ENCODE measurements around the gene CCR5.

CCR5 gene

DNA sequence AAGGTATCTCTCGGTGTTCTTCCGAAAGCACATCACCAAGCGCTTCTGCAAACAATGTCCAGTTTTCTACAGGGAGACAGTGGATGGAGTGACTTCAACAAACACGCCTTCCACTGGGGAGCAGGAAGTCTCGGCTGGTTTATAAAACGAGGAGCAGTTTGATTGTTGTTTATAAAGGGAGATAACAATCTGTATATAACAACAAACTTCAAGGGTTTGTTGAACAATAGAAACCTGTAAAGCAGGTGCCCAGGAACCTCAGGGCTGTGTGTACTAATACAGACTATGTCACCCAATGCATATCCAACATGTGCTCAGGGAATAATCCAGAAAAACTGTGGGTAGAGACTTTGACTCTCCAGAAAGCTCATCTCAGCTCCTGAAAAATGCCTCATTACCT, 12.3 kb upstream of the CCR5 start:
- no peak for DNase-seq (ENCODE audit: low read depth in 3 of 3)

DNA sequence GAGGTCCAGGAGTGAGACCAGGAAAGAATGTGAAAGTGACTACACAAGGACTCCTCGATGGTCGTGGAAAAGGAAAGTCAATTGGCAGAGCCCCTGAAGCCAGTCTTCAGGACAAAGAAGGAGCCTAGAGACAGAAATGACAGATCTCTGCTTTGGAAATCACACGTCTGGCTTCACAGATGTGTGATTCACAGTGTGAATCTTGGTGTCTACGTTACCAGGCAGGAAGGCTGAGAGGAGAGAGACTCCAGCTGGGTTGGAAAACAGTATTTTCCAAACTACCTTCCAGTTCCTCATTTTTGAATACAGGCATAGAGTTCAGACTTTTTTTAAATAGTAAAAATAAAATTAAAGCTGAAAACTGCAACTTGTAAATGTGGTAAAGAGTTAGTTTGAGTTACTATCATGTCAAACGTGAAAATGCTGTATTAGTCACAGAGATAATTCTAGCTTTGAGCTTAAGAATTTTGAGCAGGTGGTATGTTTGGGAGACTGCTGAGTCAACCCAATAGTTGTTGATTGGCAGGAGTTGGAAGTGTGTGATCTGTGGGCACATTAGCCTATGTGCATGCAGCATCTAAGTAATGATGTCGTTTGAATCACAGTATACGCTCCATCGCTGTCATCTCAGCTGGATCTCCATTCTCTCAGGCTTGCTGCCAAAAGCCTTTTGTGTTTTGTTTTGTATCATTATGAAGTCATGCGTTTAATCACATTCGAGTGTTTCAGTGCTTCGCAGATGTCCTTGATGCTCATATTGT, 10.8 kb upstream of the CCR5 start:
- DNase-seq (ENCODE audit: low read depth in 3 of 3): no peak

DNA sequence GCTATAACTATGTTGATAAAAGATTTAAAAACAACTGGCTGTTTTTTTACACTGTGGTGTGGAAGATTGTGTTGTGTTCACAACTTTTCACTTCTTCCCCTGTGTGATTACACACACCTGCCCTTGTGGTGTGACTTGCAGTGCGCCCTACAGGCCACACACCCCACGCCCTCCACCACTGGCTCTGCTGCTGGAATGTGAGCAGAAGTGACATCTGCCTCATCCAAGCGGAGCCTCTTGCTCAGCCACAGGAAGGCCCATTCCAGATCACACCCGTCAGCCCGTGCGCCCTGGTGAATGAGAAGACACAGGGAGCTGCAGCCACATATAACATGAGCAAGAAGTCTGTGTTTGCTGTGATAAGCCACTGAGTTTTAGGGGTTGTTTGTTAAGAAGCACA, 9.8 kb upstream of the CCR5 start:
- no peak for DNase-seq (ENCODE audit: low read depth in 3 of 3)

DNA sequence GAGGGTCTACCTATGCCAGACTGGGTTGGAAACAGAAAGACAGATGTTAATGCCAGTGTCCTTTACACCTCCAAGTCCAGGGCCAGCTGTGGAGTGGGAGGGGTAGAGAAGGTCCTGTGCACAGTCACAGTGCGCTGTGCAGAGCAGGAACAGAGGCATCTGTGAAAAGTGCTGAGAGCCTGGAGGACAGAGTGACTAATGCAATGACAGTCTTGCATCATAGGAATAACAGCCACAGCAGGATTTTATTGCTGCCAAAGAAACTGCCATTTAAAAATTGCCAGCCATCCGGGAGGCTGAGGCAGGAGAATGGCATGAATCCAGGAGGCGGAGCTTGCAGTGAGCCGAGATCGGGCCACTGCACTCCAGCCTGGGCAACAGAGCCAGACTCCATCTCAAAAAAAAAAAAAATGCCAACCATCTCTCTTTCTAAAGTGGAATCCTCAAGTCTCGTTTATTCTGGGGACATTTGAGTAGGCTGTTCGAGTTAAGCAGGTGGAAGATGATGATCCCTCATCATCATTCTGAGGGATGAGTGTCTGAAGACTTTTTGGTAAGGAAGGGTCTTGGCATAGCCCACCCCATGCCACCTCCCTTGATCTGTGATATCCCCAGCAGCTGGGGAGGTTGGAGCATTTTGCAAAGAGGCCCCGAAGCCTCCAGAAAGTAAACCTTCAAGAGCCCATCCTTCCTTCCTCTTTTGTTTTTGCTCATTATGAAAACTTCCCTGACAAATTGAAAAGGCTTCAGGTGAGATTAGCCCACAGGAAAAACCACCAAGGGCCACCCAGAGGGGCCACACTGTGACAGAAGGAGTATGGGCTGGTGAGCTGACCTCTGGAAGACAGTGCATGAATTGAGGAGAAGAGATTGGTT, 9.1 kb upstream of the CCR5 start:
- no peak for DNase-seq (ENCODE audit: low read depth in 3 of 3)

DNA sequence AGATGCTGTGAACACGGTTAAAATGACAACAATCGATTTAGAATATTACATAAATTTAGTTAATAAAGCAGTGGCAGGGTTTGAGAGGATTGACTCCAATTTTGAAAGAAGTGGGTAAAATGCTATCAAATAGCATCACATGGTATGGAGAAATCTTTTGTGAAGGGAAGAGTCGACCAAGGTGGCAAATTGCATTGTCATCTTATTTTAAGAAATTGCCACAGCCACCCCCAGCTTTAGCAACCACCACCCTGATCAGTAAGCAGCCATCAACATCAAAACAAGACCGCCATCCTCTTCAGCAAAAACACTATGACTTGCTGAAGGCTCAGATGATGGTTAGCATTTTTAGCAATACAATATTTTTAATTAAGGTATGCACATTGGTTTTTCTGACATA, 5.7 kb upstream of the CCR5 start:
- DNase-seq (ENCODE audit: low read depth in 3 of 3): no peak

DNA sequence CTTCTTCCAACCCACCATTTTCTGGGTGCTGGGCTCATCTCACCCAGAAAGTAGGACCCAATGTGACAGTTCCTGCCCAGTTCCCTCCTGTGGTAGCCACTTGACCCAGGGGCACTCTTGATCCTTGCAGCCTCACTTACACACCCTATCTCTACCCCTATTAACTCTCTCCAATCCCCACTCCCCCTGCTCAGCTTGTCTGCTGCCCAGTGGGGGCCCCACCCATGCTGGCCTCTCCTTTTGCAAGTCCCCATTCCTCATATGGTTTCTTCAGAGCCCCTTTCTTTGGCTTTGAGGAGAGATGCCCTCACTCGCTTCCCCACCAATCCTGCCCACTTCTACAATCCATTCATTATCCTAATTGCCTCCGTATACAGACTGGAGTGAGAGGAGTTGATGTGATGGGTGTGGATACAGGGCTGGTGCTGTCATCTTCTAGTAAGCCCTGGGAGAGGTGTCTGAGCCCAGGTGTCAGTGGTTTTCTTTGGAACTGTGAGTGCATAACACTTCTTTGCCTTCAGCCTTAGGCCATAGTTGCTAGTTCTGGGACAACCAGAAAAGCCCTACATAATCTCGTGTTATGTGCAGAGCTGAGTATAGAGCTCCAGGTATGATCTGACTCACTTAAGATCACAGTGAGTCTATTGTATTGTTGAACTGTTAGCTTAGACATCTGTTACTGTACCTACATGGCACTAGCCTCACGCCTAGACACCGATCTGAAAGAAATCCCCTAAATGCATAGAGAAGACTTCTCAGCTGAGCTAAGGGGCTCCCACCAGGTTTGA, 4.8 kb upstream of the CCR5 start:
- no peak for DNase-seq (ENCODE audit: low read depth in 3 of 3)

DNA sequence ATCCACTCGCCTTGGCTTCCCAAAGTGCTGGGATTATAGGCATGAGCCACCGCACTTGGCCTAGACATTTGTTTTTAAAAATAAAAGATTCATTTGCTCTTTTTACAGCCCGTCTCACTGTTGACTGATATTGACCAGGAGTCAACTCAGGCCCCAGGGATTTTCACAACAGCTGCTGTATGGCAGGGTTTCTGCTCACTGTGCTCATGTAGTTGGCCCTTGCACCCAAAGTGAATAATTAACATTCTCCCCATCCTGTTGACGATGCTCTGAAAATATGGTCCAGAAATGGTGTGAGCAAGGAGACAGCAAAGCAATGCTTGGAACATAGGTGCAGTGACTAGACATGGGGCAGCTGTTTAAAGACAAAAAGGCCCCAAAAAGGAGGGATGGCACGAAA, 2.9 kb upstream of the CCR5 start:
- no peak for DNase-seq (ENCODE audit: low read depth in 3 of 3)

DNA sequence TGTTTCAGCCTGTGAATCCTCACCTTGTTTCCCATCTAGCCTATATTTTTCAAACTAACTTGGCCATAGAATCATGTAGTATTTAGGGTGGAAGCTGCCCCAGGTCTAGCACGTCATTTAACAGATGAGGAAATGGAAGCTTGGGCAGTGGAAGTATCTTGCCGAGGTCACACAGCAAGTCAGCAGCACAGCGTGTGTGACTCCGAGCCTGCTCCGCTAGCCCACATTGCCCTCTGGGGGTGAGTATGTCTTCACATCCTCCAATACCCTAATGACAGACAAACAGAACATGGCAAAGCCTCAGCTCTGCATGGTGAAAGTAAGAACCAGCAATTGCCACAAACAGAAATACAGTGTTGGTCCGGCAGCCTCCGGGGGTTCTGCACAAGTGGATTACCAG, 2.2 kb upstream of the CCR5 start:
- peak; percentile 12 to 45 (median 23) for DNase-seq (ENCODE audit: low read depth in 3 of 3)

DNA sequence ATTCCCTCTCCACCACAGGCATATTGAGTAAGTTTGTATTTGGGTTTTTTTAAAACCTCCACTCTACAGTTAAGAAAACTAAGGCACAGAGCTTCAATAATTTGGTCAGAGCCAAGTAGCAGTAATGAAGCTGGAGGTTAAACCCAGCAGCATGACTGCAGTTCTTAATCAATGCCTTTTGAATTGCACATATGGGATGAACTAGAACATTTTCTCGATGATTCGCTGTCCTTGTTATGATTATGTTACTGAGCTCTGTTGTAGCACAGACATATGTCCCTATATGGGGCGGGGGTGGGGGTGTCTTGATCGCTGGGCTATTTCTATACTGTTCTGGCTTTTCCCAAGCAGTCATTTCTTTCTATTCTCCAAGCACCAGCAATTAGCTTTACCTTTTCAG, 1.6 kb upstream of the CCR5 start:
- no peak for DNase-seq (ENCODE audit: low read depth in 3 of 3)

DNA sequence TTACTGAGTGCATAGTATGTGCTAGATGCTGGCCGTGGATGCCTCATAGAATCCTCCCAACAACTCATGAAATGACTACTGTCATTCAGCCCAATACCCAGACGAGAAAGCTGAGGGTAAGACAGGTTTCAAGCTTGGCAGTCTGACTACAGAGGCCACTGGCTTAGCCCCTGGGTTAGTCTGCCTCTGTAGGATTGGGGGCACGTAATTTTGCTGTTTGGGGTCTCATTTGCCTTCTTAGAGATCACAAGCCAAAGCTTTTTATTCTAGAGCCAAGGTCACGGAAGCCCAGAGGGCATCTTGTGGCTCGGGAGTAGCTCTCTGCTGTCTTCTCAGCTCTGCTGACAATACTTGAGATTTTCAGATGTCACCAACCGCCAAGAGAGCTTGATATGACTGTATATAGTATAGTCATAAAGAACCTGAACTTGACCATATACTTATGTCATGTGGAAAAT, 1.0 kb upstream of the CCR5 start:
- no peak for DNase-seq (ENCODE audit: low read depth in 3 of 3)

DNA sequence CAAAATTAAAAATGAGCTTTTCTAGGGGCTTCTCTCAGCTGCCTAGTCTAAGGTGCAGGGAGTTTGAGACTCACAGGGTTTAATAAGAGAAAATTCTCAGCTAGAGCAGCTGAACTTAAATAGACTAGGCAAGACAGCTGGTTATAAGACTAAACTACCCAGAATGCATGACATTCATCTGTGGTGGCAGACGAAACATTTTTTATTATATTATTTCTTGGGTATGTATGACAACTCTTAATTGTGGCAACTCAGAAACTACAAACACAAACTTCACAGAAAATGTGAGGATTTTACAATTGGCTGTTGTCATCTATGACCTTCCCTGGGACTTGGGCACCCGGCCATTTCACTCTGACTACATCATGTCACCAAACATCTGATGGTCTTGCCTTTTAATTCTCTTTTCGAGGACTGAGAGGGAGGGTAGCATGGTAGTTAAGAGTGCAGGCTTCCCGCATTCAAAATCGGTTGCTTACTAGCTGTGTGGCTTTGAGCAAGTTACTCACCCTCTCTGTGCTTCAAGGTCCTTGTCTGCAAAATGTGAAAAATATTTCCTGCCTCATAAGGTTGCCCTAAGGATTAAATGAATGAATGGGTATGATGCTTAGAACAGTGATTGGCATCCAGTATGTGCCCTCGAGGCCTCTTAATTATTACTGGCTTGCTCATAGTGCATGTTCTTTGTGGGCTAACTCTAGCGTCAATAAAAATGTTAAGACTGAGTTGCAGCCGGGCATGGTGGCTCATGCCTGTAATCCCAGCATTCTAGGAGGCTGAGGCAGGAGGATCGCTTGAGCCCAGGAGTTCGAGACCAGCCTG, 984 bp downstream of the CCR5 start:
- DNase-seq (ENCODE audit: low read depth in 3 of 3): no peak

DNA sequence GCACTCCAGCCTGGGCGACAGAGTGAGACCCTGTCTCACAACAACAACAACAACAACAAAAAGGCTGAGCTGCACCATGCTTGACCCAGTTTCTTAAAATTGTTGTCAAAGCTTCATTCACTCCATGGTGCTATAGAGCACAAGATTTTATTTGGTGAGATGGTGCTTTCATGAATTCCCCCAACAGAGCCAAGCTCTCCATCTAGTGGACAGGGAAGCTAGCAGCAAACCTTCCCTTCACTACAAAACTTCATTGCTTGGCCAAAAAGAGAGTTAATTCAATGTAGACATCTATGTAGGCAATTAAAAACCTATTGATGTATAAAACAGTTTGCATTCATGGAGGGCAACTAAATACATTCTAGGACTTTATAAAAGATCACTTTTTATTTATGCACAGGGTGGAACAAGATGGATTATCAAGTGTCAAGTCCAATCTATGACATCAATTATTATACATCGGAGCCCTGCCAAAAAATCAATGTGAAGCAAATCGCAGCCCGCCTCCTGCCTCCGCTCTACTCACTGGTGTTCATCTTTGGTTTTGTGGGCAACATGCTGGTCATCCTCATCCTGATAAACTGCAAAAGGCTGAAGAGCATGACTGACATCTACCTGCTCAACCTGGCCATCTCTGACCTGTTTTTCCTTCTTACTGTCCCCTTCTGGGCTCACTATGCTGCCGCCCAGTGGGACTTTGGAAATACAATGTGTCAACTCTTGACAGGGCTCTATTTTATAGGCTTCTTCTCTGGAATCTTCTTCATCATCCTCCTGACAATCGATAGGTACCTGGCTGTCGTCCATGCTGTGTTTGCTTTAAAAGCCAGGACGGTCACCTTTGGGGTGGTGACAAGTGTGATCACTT, 2.0 kb downstream of the CCR5 start:
- DNase-seq (ENCODE audit: low read depth in 3 of 3): no peak

DNA sequence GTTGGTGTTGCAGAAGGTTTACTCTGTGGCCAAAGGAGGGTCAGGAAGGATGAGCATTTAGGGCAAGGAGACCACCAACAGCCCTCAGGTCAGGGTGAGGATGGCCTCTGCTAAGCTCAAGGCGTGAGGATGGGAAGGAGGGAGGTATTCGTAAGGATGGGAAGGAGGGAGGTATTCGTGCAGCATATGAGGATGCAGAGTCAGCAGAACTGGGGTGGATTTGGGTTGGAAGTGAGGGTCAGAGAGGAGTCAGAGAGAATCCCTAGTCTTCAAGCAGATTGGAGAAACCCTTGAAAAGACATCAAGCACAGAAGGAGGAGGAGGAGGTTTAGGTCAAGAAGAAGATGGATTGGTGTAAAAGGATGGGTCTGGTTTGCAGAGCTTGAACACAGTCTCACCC, 4.0 kb downstream of the CCR5 start:
- no peak for DNase-seq (ENCODE audit: low read depth in 3 of 3)

DNA sequence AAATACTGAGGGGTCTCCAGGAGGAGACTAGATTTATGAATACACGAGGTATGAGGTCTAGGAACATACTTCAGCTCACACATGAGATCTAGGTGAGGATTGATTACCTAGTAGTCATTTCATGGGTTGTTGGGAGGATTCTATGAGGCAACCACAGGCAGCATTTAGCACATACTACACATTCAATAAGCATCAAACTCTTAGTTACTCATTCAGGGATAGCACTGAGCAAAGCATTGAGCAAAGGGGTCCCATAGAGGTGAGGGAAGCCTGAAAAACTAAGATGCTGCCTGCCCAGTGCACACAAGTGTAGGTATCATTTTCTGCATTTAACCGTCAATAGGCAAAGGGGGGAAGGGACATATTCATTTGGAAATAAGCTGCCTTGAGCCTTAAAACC, 4.5 kb downstream of the CCR5 start:
- no peak for DNase-seq (ENCODE audit: low read depth in 3 of 3)

DNA sequence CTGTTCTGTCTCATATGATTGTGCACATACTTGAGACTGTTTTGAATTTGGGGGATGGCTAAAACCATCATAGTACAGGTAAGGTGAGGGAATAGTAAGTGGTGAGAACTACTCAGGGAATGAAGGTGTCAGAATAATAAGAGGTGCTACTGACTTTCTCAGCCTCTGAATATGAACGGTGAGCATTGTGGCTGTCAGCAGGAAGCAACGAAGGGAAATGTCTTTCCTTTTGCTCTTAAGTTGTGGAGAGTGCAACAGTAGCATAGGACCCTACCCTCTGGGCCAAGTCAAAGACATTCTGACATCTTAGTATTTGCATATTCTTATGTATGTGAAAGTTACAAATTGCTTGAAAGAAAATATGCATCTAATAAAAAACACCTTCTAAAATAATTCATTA, 5.1 kb downstream of the CCR5 start:
- no peak for DNase-seq (ENCODE audit: low read depth in 3 of 3)

DNA sequence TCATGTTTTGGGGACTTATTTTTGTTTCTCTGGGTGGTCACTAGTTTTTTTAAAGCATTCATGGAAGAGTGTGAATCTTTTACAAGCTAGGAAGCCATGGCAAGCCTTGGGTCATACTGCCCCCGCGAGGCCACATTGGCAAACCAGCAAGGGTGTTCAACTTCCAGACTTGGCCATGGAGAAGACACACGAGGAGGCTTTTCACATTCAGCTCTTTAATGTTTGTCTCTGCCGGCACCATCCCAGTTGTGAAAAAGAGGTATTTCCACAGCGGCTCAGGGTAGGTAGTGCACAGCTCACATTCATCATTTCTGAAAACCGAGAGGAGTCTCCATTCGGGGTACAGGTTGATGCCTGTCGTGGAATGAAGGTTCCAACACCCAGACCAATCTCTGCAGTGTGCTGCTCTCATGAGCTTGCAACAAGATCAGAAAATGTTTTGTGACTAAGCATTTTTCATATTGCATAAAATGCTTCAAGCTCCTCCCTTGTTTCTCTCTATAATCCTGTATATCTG, 7.7 kb downstream of the CCR5 start:
- DNase-seq (ENCODE audit: low read depth in 3 of 3): peak; percentile 30 to 40 (median 32)

DNA sequence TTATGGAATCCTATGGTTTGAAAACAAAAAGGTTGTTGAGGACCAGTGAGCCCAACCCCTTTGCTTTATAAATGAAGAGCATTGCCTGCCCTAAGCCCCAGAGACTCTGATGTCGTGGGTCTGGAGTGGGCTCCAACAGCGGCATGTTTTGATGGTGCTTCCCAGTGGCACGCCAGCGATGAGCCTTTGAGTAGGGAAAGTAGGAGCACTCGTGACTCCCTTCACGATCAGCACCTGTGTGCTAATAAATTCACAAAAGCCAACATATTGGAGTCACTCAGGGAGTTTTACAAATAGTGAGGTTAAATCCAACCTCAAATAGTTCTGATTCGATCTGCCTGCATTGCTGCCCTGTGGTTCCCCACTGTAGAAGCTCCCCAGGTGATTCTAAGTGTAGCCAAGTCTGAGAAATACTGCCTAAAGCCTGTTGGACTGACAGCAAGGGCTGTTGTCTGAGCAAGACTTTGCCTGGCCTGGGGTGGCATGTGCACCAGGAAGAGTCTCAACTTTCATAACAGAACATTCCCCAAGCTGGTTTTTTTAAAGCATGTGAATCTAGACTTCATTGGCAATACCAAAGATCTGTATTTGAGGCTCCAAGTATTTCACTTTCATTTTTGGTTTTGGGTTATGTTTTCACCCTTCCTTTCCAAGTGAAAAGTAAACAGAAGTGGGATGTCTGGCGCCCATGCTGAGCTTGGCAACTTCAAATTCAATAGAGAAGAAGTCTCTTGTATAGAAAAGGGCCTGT, 9.9 kb downstream of the CCR5 start:
- no peak for DNase-seq (ENCODE audit: low read depth in 3 of 3)

DNA sequence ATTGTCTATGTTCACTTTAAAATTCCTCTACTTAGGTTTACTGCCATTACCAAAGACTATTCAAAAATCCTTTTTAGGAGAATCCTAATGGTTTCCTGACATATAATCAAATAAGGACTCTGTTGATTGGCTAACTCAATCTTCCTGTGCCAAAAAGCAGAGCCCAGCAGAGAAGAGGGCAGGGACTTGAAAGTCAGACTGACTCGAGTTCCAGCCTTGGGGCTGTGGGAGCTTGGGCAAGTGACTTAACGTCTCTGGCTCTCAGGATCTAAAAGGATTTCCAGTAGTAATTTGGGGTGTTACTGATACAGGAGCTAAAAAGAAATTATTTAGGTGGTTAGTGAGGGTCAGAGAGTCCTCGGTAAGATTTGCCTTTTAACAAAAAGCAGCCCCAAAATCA, 10.9 kb downstream of the CCR5 start:
- DNase-seq (ENCODE audit: low read depth in 3 of 3): no peak

DNA sequence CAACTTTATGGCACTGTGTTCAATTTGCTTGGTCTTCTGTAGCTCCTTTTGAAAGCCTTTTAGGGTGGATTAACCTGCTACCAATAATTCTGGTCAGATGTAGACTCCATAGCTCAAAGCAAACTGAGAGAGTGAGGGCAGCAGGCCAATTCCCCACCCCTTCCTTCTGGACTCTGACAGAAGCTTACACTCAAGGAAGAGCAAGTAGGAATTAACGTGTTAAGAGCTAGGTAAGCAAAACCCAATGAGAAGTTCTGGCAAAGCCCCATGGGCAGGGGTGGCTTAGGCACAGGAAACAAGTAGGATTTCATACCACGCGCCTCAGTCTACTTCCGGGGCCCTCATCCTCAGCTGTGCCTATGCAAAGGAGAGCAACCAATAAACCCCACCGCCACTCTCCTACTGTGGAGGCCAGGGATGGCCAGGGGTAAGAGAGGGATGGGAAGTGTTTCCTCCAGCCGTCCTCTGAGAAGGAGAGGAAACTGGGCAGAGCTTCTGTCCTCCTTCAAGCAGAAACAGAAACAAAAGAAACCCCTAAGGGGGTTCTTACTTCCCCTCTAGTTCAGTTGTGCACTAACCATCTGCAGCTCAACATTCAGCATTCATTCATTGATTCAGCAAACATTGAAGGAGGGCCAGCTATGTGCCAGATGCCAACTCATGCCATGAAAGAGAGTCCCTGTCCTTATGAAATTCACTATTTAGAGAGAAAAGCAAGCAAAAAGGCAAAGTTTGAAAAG, 12.6 kb downstream of the CCR5 start:
- DNase-seq (ENCODE audit: low read depth in 3 of 3): no peak

All from stimulated activated CD4-positive, alpha-beta T cell treated with anti-CD3 and anti-CD28 coated beads, TNF-alpha, amount 100 ng/mL, for 4 hours (primary cell).